ENCODE data around the gene DRD3. TPM values are rescaled to one million over a fixed set of nuclear protein-coding genes. Genes with fewer than 3 reads are reported as not detected.

Gene DRD3
- total RNA-seq, 1 experiment from 2014 or later, result 0.17 TPM

DNA sequence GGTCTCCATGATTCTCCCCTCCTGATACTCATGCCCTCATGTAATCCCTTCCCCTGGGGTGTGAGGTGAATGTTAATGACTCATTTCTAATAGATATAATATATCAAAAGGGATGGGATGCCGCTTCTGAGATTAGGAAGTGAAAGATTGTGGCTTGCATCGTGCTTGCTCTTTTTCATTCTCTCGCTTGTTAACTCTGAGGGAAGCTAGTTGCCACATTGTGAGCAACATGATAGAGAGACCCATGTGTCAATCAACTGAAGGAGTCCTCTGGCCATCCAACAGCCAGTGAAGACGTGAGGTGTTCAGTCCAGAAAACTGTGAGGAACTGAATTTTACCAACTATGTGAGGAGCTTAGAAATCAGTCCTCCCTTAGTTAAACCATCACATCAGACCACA lies 28.9 kb upstream of the DRD3 start:
- TF ChIP-seq, protein P1, sequence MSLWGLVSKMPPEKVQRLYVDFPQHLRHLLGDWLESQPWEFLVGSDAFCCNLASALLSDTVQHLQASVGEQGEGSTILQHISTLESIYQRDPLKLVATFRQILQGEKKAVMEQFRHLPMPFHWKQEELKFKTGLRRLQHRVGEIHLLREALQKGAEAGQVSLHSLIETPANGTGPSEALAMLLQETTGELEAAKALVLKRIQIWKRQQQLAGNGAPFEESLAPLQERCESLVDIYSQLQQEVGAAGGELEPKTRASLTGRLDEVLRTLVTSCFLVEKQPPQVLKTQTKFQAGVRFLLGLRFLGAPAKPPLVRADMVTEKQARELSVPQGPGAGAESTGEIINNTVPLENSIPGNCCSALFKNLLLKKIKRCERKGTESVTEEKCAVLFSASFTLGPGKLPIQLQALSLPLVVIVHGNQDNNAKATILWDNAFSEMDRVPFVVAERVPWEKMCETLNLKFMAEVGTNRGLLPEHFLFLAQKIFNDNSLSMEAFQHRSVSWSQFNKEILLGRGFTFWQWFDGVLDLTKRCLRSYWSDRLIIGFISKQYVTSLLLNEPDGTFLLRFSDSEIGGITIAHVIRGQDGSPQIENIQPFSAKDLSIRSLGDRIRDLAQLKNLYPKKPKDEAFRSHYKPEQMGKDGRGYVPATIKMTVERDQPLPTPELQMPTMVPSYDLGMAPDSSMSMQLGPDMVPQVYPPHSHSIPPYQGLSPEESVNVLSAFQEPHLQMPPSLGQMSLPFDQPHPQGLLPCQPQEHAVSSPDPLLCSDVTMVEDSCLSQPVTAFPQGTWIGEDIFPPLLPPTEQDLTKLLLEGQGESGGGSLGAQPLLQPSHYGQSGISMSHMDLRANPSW (CRISPR knock-in tag; conservative IDR thresholded peaks at IDR 0.05; ENCODE audit: low read depth), result no peak
- TF ChIP-seq ZNF416 (CRISPR knock-in tag; IDR thresholded peaks at IDR 0.05) (no peak), FOXK1 (CRISPR knock-in tag; IDR thresholded peaks at IDR 0.05) (no peak), NFYB (CRISPR knock-in tag; conservative IDR thresholded peaks at IDR 0.05; ENCODE audit: low read depth) (no peak), TP53 (CRISPR knock-in tag; IDR thresholded peaks at IDR 0.05) (no peak), SMAD4 (CRISPR knock-in tag; IDR thresholded peaks at IDR 0.05) (no peak), ATF1 (CRISPR knock-in tag; IDR thresholded peaks at IDR 0.05) (no peak)
- TF ChIP-seq, protein P2, sequence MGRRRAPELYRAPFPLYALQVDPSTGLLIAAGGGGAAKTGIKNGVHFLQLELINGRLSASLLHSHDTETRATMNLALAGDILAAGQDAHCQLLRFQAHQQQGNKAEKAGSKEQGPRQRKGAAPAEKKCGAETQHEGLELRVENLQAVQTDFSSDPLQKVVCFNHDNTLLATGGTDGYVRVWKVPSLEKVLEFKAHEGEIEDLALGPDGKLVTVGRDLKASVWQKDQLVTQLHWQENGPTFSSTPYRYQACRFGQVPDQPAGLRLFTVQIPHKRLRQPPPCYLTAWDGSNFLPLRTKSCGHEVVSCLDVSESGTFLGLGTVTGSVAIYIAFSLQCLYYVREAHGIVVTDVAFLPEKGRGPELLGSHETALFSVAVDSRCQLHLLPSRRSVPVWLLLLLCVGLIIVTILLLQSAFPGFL (CRISPR knock-in tag; IDR thresholded peaks at IDR 0.05; ENCODE audit: borderline replicate concordance), result no peak
- TF ChIP-seq, protein P3, sequence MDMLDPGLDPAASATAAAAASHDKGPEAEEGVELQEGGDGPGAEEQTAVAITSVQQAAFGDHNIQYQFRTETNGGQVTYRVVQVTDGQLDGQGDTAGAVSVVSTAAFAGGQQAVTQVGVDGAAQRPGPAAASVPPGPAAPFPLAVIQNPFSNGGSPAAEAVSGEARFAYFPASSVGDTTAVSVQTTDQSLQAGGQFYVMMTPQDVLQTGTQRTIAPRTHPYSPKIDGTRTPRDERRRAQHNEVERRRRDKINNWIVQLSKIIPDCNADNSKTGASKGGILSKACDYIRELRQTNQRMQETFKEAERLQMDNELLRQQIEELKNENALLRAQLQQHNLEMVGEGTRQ (CRISPR knock-in tag; IDR thresholded peaks at IDR 0.05), result no peak
- TF ChIP-seq, protein P4, sequence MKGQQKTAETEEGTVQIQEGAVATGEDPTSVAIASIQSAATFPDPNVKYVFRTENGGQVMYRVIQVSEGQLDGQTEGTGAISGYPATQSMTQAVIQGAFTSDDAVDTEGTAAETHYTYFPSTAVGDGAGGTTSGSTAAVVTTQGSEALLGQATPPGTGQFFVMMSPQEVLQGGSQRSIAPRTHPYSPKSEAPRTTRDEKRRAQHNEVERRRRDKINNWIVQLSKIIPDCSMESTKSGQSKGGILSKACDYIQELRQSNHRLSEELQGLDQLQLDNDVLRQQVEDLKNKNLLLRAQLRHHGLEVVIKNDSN (CRISPR knock-in tag; IDR thresholded peaks at IDR 0.05), result no peak
- TF ChIP-seq, protein P5, sequence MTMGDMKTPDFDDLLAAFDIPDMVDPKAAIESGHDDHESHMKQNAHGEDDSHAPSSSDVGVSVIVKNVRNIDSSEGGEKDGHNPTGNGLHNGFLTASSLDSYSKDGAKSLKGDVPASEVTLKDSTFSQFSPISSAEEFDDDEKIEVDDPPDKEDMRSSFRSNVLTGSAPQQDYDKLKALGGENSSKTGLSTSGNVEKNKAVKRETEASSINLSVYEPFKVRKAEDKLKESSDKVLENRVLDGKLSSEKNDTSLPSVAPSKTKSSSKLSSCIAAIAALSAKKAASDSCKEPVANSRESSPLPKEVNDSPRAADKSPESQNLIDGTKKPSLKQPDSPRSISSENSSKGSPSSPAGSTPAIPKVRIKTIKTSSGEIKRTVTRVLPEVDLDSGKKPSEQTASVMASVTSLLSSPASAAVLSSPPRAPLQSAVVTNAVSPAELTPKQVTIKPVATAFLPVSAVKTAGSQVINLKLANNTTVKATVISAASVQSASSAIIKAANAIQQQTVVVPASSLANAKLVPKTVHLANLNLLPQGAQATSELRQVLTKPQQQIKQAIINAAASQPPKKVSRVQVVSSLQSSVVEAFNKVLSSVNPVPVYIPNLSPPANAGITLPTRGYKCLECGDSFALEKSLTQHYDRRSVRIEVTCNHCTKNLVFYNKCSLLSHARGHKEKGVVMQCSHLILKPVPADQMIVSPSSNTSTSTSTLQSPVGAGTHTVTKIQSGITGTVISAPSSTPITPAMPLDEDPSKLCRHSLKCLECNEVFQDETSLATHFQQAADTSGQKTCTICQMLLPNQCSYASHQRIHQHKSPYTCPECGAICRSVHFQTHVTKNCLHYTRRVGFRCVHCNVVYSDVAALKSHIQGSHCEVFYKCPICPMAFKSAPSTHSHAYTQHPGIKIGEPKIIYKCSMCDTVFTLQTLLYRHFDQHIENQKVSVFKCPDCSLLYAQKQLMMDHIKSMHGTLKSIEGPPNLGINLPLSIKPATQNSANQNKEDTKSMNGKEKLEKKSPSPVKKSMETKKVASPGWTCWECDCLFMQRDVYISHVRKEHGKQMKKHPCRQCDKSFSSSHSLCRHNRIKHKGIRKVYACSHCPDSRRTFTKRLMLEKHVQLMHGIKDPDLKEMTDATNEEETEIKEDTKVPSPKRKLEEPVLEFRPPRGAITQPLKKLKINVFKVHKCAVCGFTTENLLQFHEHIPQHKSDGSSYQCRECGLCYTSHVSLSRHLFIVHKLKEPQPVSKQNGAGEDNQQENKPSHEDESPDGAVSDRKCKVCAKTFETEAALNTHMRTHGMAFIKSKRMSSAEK (CRISPR knock-in tag; IDR thresholded peaks at IDR 0.05; ENCODE audit: borderline replicate concordance), result no peak
- TF ChIP-seq, protein P6, sequence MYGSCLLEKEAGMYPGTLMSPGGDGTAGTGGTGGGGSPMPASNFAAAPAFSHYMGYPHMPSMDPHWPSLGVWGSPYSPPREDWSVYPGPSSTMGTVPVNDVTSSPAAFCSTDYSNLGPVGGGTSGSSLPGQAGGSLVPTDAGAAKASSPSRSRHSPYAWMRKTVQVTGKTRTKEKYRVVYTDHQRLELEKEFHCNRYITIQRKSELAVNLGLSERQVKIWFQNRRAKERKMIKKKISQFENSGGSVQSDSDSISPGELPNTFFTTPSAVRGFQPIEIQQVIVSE (CRISPR knock-in tag; IDR thresholded peaks at IDR 0.05; ENCODE audit: borderline replicate concordance), result no peak
- no peak overlapping the region for H3K27ac Mint-ChIP-seq
- peaks cover 2% of the 10 kb centered on the region; the same call in 1 of the 2 replicates for H3K27me3 Mint-ChIP-seq (ENCODE audit: low read depth)
- H3K9me3 Mint-ChIP-seq, result peaks cover 8% of the 10 kb centered on the region
- no peak for ATAC-seq
- H3K4me1 Mint-ChIP-seq, result peaks cover 6% of the 10 kb centered on the region
- no peaks in the 10 kb centered on the region for H3K36me3 Mint-ChIP-seq
- CTCF ChIA-PET, result no interaction called here
- POLR2A ChIA-PET, result interaction anchor here (0.6 kb wide), 1 partner anchor 120 kb away, joined by 3 read pairs; no protein-coding TSS in a partner anchor
- no peak overlapping the region for H3K4me3 Mint-ChIP-seq
- DNase-seq (ENCODE audit: low spot score), result no peak

DNA sequence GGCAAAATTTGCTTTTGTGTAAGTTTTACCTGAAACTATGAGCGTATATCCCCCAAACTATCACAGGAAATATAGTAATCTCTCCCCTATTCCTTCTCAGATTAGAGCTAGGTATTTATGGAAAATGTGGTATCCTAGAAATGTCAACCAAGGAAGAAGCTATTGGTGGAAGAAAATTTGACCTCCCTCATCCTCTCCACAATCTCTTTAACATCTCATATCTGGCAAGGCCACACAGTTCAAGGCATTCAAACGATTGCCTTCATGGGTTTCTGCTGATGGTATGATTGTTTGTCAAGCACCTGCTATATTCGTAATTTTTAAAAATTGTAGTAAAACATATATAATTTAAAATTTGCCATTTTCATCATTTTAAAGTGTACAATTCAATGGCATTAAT lies 27.5 kb upstream of the DRD3 start:
- no peak for TF ChIP-seq CREB1 (CRISPR knock-in tag; IDR thresholded peaks at IDR 0.05)
- TF ChIP-seq ZNF232 (CRISPR knock-in tag; IDR thresholded peaks at IDR 0.05), result no peak
- TF ChIP-seq IRF2 (CRISPR knock-in tag; IDR thresholded peaks at IDR 0.05; ENCODE audit: borderline replicate concordance, low read depth), result no peak
- TF ChIP-seq KAT7 (CRISPR knock-in tag; IDR thresholded peaks at IDR 0.05; ENCODE audit: borderline replicate concordance), result no peak
- TF ChIP-seq EMX1 (CRISPR knock-in tag; IDR thresholded peaks at IDR 0.05), result no peak
- no peak for TF ChIP-seq GTF2I (CRISPR knock-in tag; conservative IDR thresholded peaks at IDR 0.05)
- ChIA-PET CTCF (interaction anchor here (1.2 kb wide), 1 partner anchor 212 kb away, joined by 5 read pairs; no protein-coding TSS in a partner anchor), POLR2A (no interaction called here)
- no peak for ATAC-seq
- no peaks in the 10 kb centered on the region for H3K36me3 Mint-ChIP-seq
- H3K9me3 Mint-ChIP-seq, result peaks cover 14% of the 10 kb centered on the region
- peaks cover 6% of the 10 kb centered on the region for H3K4me1 Mint-ChIP-seq
- H3K27ac Mint-ChIP-seq, result no peak overlapping the region
- DNase-seq (ENCODE audit: low spot score), result no peak
- peaks cover 2% of the 10 kb centered on the region; the same call in 1 of the 2 replicates for H3K27me3 Mint-ChIP-seq (ENCODE audit: low read depth)
- H3K4me3 Mint-ChIP-seq, result no peak overlapping the region
